PC-9 (cell line): ENCODE data around the gene UQCRC1.

Source experiments
- EZH2 ChIP-seq: fragments of 200-600 bp; sonication (generic); IDR thresholded peaks from 2 replicates; pipeline ENCODE4 v1.8.0; 2017; ENCODE audit warnings: antibody characterized with exemption, low read depth
- TF ChIP-seq, protein P1 (sequence below): fragments of 200-600 bp; sonication (generic); conservative IDR thresholded peaks from 2 replicates; pipeline ENCODE4 v1.6.1; 2017; ENCODE audit warnings: mixed run types, antibody characterized with exemption, mild to moderate bottlenecking, moderate library complexity

DNA sequence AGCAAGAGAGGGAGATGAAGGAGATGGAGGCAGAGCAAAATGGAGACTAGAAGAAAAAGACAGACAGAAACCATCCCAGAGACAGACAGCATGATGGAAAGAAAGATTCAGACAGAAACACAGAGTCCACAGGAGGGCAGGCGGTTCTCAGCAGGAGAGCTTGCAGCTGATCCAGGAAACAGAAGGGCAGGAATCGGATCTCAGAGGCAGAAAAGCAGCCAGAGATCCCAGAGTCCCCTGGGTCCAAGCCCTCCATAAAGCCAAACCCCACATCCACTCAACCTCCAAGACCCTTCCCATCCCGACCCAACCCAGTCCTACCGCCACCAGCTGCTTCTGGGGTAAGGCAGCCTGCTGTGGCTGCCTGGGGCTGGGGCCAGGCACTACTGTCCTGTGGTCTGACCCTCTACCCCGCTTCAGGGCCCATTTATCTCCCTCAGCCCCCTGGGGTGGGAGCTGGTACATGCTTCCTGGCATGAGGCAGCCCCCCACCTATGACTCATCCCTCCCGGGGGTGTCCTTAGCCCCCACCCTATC, 46.0 kb downstream of the UQCRC1 start, which contains the start of gene UCN2:
- TF ChIP-seq, protein P1, sequence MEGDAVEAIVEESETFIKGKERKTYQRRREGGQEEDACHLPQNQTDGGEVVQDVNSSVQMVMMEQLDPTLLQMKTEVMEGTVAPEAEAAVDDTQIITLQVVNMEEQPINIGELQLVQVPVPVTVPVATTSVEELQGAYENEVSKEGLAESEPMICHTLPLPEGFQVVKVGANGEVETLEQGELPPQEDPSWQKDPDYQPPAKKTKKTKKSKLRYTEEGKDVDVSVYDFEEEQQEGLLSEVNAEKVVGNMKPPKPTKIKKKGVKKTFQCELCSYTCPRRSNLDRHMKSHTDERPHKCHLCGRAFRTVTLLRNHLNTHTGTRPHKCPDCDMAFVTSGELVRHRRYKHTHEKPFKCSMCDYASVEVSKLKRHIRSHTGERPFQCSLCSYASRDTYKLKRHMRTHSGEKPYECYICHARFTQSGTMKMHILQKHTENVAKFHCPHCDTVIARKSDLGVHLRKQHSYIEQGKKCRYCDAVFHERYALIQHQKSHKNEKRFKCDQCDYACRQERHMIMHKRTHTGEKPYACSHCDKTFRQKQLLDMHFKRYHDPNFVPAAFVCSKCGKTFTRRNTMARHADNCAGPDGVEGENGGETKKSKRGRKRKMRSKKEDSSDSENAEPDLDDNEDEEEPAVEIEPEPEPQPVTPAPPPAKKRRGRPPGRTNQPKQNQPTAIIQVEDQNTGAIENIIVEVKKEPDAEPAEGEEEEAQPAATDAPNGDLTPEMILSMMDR, result no peak
- no peak for TF ChIP-seq EZH2
